Activated naive CD4-positive, alpha-beta T cell treated with anti-CD3 and anti-CD28 coated beads for 36 hours (primary cell): ENCODE data around the gene MBD2. TPM values are rescaled to one million over a fixed set of nuclear protein-coding genes. Genes with fewer than 3 reads are reported as not detected.

ENCODE experiments used
- CTCF ChIA-PET: fragments of 350-600 bp; sonication (Branson Sonifier 250); formaldehyde crosslinking; loops from one replicate; lab custom pipeline; 2021; ENCODE audit warnings: antibody characterized with exemption; lab: Charles Lee
- DNase-seq: peaks from one replicate; pipeline ENCODE4 v3.0.0-alpha.2; 2020
- H3K27ac Mint-ChIP-seq: one replicate; pipeline ENCODE4 v1.8.0; 2021; ENCODE audit warnings: mild to moderate bottlenecking, mixed read lengths
- H3K27me3 Mint-ChIP-seq: one replicate; pipeline ENCODE4 v1.8.0; 2021; ENCODE audit warnings: low read depth, mixed read lengths
- H3K36me3 Mint-ChIP-seq: one replicate; pipeline ENCODE4 v1.8.0; 2021; ENCODE audit warnings: low read depth, mixed read lengths
- H3K4me1 Mint-ChIP-seq: one replicate; pipeline ENCODE4 v1.8.0; 2021; ENCODE audit warnings: low read depth, mixed read lengths
- H3K4me3 Mint-ChIP-seq: one replicate; pipeline ENCODE4 v1.8.0; 2021; ENCODE audit warnings: mild to moderate bottlenecking, moderate library complexity, mixed read lengths
- H3K9me3 Mint-ChIP-seq: one replicate; pipeline ENCODE4 v1.8.0; 2021; ENCODE audit warnings: mixed read lengths
- intact Hi-C: fragments of 100-400 bp; cut with micrococcal nuclease; formaldehyde crosslinking; loops from one replicate; pipeline ENCODE4 v1.15.1; 2023
- total RNA-seq, 2 experiments: library from RNA; stranded (reverse); gene quantifications; one replicate each; pipeline ENCODE4 v1.2.3, GENCODE V29; 2021

The MBD2 gene
- total RNA-seq, 2 experiments from 2014 or later = 102 to 103 TPM

GRCh38 chr18:54251606-54252390, 27.3 kb upstream of the MBD2 start:
- Mint-ChIP-seq H3K27ac (no peak overlapping the region), H3K4me3 (no peak overlapping the region), H3K9me3 (no peaks in the 10 kb centered on the region), H3K36me3 (no peaks in the 10 kb centered on the region), H3K27me3 (no peaks in the 10 kb centered on the region), H3K4me1 (peaks cover 25% of the 10 kb centered on the region)
- DNase-seq = no peak
- CTCF ChIA-PET = no interaction called here
- intact Hi-C loops = loop anchor here (1.0 kb wide), 1 partner anchor 9 kb away; no protein-coding TSS in a partner anchor

GRCh38 chr18:54250846-54251261, 26.4 kb upstream of the MBD2 start:
- Mint-ChIP-seq H3K36me3 (no peaks in the 10 kb centered on the region), H3K9me3 (no peaks in the 10 kb centered on the region), H3K4me3 (no peak overlapping the region), H3K27ac (no peak overlapping the region), H3K27me3 (no peaks in the 10 kb centered on the region), H3K4me1 (peaks cover 28% of the 10 kb centered on the region)
- CTCF ChIA-PET = no interaction called here
- no peak for DNase-seq
- intact Hi-C loops = loop anchor here (1.0 kb wide), 1 partner anchor 9 kb away; no protein-coding TSS in a partner anchor

GRCh38 chr18:54247511-54248175, 23.2 kb upstream of the MBD2 start:
- H3K9me3 Mint-ChIP-seq = no peaks in the 10 kb centered on the region
- DNase-seq = no peak
- H3K36me3 Mint-ChIP-seq = no peaks in the 10 kb centered on the region
- H3K27me3 Mint-ChIP-seq = no peaks in the 10 kb centered on the region
- peaks cover 28% of the 10 kb centered on the region for H3K4me1 Mint-ChIP-seq
- H3K27ac Mint-ChIP-seq = peak overlapping the region; percentile 80
- peak overlapping the region; percentile 29 for H3K4me3 Mint-ChIP-seq
- intact Hi-C loops = loop anchor here (1.0 kb wide), 2 partner anchors 15 to 23 kb away; partner anchors contain the start of gene MBD2
- CTCF ChIA-PET = no interaction called here

DNA sequence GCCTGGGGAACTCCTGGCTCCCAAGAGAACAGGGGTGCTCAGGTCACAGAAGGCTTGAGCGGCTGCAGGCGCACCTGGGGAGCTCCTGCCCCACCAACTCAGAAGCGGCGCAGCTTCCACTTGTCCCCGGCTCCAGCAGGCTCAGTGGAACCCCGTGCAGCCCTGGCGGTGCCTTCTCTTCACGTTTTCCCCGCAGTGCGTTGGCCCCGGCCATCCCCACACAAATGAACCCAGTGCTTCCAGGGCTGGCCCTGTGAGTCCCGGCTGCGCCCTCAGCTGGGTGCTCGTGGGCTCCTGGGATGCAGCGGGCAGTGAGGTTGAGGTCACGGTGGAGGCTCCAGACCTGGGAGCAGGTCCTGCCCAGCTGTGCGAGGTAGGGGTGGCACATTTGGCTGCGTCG, 17.9 kb upstream of the MBD2 start:
- CTCF ChIA-PET = interaction anchor here (0.8 to 1.3 kb wide), 2 partner anchors 19 to 294 kb away, joined by 3 read pairs; no protein-coding TSS in a partner anchor
- Mint-ChIP-seq H3K27ac (no peak overlapping the region), H3K4me1 (peaks cover 9% of the 10 kb centered on the region), H3K36me3 (no peaks in the 10 kb centered on the region), H3K9me3 (no peaks in the 10 kb centered on the region), H3K4me3 (no peak overlapping the region), H3K27me3 (no peaks in the 10 kb centered on the region)
- DNase-seq = no peak
- intact Hi-C loops = no loop called here

GRCh38 chr18:54241483-54241882, 17.0 kb upstream of the MBD2 start:
- Mint-ChIP-seq H3K27me3 (no peaks in the 10 kb centered on the region), H3K4me1 (peaks cover 3% of the 10 kb centered on the region), H3K36me3 (no peaks in the 10 kb centered on the region), H3K4me3 (no peak overlapping the region), H3K27ac (no peak overlapping the region), H3K9me3 (no peaks in the 10 kb centered on the region)
- no peak for DNase-seq
- CTCF ChIA-PET = interaction anchor here (1.0 kb wide), 1 partner anchor 29 kb away, joined by 4 read pairs; no protein-coding TSS in a partner anchor
- intact Hi-C loops = no loop called here

DNA sequence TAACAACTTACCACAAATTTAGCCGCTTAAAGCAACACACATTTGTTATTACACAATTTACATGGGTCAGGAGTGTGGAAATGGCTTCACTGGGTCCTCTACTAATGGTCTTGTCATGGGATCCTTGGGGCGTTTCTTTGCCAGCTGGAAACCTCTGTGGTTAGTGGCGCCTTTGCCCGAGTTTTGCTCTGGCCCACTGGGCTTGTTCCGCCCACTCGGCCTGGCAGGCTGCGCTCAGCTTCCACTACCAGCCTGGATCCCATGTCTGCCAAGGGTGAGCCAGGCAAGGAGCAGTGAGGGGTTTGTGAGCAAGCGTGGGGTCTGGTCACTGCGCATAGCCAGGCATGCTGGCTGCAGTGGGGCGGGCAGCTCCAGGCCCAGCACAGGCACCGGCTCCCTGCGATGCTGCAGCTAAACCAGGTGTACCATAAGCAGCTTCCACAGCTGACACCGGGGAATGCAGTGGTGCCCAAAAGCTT, 16.2 kb upstream of the MBD2 start:
- Mint-ChIP-seq H3K9me3 (no peaks in the 10 kb centered on the region), H3K4me1 (no peaks in the 10 kb centered on the region), H3K4me3 (no peak overlapping the region), H3K27ac (no peak overlapping the region), H3K36me3 (no peaks in the 10 kb centered on the region), H3K27me3 (no peaks in the 10 kb centered on the region)
- CTCF ChIA-PET = interaction anchor here (0.7 to 1.0 kb wide), 4 partner anchors 16 to 39 kb away, joined by 3 to 4 read pairs (median 3); partner anchors contain the start of gene MBD2
- DNase-seq = no peak
- intact Hi-C loops = no loop called here

- CTCF ChIA-PET = interaction anchor here (1.0 kb wide), 1 partner anchor 15 kb away, joined by 3 read pairs; the partner anchor contains the start of gene MBD2
- no peaks in the 10 kb centered on the region for H3K27me3 Mint-ChIP-seq
- H3K36me3 Mint-ChIP-seq = no peaks in the 10 kb centered on the region
- H3K4me3 Mint-ChIP-seq = no peak overlapping the region
- H3K9me3 Mint-ChIP-seq = no peaks in the 10 kb centered on the region
- intact Hi-C loops = no loop called here
- H3K4me1 Mint-ChIP-seq = no peaks in the 10 kb centered on the region
- DNase-seq = no peak
- H3K27ac Mint-ChIP-seq = no peak overlapping the region
Measured at GRCh38 chr18:54239601-54240000, 15.1 kb upstream of the MBD2 start.

- intact Hi-C loops = no loop called here
- H3K4me3 Mint-ChIP-seq = no peak overlapping the region
- DNase-seq = no peak
- H3K27ac Mint-ChIP-seq = no peak overlapping the region
- H3K4me1 Mint-ChIP-seq = no peaks in the 10 kb centered on the region
- CTCF ChIA-PET = no interaction called here
- no peaks in the 10 kb centered on the region for H3K27me3 Mint-ChIP-seq
- no peaks in the 10 kb centered on the region for H3K9me3 Mint-ChIP-seq
- no peaks in the 10 kb centered on the region for H3K36me3 Mint-ChIP-seq
Measured at GRCh38 chr18:54239091-54239490, 14.6 kb upstream of the MBD2 start.

DNA sequence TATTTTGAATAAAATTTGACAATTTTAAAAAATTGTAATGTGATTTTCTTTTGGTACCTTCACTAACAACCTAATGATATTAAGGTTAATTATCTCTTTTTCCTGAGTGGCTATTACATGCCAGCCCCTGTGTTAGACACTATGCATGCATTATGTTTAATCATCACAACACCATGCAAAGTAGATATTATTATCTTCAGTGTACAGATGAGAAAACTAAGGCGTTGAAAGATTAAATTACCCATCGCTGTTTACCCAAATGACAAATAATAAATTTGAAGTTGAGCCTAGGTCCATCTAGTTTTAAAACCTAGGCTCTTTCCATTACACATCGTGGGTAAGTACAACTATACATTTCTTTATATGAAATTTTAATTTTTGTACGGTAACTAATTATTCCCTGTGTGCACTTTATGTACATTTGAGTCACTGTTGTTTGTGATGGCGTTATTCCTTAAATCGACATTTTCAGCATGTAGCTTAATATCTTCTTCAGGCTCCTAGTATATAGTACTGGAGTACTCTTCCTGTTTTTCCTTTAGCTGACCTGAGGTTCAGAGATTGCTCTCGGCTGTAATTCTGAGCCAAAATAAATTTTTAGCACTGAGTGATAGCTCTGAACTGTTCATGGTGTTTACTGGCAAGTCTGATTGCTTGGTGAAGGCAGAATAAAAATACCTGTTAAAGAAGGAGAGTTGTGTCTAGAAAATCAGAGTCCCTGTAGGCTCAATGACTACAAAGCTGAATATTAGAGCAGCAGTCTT, 13.9 kb upstream of the MBD2 start:
- H3K27ac Mint-ChIP-seq = no peak overlapping the region
- CTCF ChIA-PET = no interaction called here
- H3K36me3 Mint-ChIP-seq = no peaks in the 10 kb centered on the region
- no peaks in the 10 kb centered on the region for H3K4me1 Mint-ChIP-seq
- DNase-seq = no peak
- H3K9me3 Mint-ChIP-seq = no peaks in the 10 kb centered on the region
- no peak overlapping the region for H3K4me3 Mint-ChIP-seq
- intact Hi-C loops = no loop called here
- no peaks in the 10 kb centered on the region for H3K27me3 Mint-ChIP-seq

DNA sequence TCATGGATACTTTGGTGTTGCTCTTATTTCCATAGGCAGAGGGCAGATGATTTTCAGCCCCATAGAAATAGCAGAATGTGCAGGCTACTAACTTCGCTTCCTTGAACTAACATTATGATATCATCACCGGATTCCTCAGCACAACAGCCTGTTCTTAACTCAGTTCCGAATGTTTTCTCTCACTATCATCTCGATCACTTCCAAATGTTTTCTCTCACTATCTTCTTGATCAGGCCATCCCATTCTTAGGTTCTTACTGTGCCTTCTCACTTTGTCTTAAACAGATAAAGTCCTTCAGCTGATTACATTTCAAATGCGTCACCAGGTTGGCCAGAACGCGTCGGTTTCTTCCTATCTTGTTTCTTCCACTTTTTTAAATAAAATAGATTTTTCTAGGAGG, 11.4 kb upstream of the MBD2 start:
- DNase-seq = no peak
- H3K4me3 Mint-ChIP-seq = no peak overlapping the region
- no peaks in the 10 kb centered on the region for H3K36me3 Mint-ChIP-seq
- CTCF ChIA-PET = no interaction called here
- H3K27me3 Mint-ChIP-seq = no peaks in the 10 kb centered on the region
- H3K9me3 Mint-ChIP-seq = no peaks in the 10 kb centered on the region
- intact Hi-C loops = no loop called here
- no peak overlapping the region for H3K27ac Mint-ChIP-seq
- H3K4me1 Mint-ChIP-seq = no peaks in the 10 kb centered on the region

GRCh38 chr18:54233747-54234146, 9.3 kb upstream of the MBD2 start:
- no peaks in the 10 kb centered on the region for H3K9me3 Mint-ChIP-seq
- H3K4me3 Mint-ChIP-seq = no peak overlapping the region

GRCh38 chr18:54233228-54233625, 8.8 kb upstream of the MBD2 start:
- H3K36me3 Mint-ChIP-seq = no peaks in the 10 kb centered on the region
- CTCF ChIA-PET = no interaction called here
- H3K9me3 Mint-ChIP-seq = no peaks in the 10 kb centered on the region
- peaks cover 3% of the 10 kb centered on the region for H3K4me1 Mint-ChIP-seq
- no peak for DNase-seq
- no peaks in the 10 kb centered on the region for H3K27me3 Mint-ChIP-seq
- no peak overlapping the region for H3K27ac Mint-ChIP-seq
- intact Hi-C loops = no loop called here
- no peak overlapping the region for H3K4me3 Mint-ChIP-seq

More at GRCh38 chr18:54233747-54234146, 9.3 kb upstream of the MBD2 start:
- no peak for DNase-seq
- Mint-ChIP-seq H3K4me1 (peaks cover 3% of the 10 kb centered on the region), H3K36me3 (no peaks in the 10 kb centered on the region), H3K27me3 (no peaks in the 10 kb centered on the region), H3K27ac (no peak overlapping the region)
- CTCF ChIA-PET = no interaction called here
- intact Hi-C loops = no loop called here
